Ecto neural progenitor cell (in vitro differentiated cells): ENCODE data around the gene MRPS6.

Experiments
- DNase-seq: peaks from one replicate; pipeline ENCODE4 v3.0.0-alpha.2; 2018; ENCODE audit warnings: low spot score

MRPS6 gene

DNA sequence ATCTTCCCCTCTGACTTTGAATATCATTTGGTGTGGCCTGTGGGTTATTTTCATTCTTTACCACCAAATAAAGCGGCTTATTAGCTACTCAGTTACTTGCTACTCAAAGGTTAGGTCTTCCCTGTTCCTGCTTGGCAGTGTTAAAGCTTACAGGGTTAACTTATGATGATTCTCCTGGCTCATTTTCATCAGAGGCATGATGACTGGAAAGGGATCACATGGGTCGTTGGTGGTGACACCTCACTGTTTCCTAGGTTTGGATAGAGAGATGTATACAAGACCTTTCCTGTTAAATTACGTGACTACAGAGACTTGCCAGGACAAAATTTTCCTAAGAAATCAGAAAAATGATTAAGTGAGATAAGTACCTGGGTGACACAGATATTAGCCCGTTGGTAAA is 27.4 kb downstream of the MRPS6 start:
- DNase-seq, result no peak

DNA sequence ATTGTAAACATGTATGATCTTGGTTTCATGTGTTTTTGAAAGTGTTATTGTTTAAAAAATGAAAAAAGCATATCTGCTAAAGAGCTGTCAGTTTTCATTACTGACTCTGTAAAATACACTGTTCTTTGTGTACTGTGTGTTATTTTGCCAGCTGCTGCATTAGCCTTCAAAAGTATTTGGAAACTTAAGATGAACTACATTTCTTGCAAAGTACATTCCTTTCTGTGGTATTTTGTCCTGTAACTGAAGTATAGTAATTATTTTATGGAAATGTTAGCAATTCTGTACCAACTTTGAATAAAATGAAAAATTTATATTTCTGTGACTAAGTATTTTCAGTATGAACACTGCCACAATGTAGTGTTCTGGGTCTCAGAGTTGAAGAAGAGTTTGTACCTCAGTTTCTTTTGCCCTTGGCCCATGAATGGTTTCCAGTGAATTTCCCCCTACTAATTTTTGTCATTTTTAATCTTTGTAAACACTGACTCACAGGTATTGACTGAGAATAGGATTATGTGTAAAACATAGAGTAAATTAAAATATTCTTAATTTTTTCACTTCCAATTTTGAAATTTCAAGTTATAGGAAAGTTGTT is 32.7 kb downstream of the MRPS6 start:
- DNase-seq, result no peak

DNA sequence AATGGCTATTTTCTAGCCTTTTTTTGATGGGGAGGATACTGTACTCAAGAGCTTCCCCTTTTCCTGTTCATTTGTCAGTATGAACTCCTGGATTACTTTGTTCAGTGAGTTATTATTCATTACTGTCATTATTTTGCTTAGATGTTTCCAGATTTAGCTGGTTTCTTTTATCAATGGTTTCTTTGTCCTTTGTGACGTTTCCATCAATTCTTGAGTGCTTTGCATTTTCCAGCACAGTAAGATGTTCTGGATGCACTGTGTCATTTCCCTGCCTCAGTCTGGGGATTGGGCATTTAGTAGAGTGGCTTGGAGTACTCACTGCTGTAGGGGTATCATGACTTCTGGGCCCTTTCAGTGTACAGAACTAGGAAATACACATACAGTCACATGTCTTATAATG is 34.2 kb downstream of the MRPS6 start:
- no peak for DNase-seq

DNA sequence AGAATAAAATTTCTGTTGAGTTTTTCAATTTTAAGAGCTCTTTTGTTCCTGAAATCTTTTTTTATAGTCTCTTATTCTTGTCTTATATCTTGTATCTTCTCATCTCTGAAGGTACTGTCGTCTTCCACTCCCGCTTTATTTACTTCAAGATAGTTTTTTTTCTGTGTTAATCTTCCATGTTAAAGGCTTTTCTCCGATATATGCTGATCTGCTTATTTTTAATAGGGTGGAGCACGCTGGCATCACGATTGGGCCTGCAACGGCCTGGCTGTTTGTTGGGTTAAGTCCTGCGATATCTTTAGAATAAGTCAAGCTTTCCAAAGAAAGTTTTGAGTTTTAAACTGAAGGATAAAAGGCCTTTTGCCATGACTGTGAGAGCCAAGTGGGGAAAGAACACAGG is 35.7 kb downstream of the MRPS6 start:
- no peak for DNase-seq

DNA sequence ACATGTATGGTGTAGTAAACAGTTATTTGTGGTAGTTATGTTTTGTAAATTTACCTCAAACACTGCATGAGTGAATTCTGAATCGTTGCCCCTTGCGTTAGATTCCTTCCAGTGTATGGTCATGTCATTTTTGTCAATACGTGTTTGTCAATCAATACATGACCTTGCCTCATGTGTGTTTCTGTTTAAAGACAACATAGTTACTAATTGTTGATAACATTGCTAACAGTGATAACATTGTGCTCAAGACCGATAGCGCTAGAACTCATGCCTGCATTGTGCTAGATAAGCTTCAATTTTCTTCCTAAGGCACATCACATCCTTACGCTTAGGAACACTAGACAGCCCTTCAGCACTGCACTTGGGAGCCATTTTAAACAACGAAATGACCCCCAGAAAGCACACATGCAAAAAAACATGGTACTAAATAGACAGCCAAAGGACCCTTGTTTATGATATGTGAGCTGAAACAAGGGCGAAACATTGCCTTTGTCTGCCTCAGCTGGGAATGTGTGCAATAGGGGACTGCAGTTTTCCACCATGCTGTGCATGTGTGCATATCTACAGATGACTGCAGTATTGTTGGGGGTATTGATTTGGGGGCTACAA is 37.3 kb downstream of the MRPS6 start:
- no peak for DNase-seq

DNA sequence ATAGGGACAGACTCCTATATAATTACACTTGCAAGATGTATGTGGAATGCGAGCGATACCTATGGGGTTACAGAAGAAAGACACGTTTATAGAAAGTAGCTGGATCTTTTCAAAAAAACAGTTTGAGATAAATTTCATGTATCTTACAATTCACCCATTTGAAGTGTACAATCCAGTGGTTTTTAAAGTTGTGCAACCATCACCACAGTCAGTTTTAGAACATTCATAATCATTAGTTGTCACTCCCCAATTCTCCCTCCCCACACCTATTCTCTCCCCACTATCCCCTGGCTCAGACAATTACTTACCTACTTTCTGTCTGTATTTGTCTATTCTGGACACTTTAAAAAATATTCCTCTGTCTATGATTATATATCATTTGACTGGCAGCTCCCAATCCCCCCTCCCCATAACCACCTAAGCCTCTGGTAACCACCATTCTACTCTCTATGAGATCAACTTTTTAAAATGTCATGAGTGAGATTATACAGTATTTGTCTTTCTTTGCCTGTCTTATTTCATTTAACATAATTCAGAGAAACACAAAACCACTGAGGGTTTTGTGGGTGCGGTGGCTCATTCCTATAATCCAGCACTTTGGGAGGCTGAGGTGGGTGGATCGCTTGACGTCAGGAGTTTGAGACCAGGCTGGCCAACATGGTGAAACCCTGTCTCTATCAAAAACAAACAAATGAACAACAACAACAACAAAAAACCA is 39.1 kb downstream of the MRPS6 start:
- DNase-seq, result no peak

DNA sequence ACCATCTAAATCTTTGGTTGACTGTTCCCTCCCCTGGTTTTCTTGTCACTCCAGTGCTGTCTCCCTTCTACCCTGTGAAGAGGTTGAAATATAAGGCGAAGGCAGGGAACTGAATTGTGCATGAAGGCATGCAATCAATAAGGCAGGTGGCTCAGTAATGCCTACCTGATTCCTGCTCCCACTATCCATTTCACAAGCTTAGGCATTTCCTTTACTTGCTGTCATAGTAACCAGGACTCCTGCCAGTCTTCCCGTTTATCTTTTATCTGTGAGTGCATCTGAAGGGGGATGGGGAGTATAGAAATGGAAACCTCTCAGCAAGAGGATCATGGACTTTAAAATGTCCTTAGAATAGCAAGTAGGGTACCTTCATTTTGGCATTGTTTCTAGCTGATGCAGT is 40.5 kb downstream of the MRPS6 start:
- no peak for DNase-seq

DNA sequence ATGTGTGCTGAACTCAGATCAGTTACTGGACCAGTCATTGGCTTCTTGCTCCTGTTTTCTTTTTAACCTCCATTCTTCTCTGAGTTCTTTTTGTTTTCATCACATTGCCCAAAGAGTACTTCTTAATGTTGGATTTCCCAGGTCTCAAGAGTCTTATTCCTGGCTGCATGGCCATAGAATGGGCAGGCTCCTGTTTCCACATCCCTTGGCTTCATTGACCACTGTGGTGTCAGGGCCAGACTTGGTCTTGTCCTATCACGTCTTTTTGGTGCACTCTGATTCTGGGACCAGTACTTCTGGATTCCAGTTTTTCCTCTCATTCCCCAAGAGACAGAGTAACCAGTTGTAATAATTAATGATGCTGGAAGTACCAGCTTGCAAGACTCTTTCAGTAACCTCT is 41.8 kb downstream of the MRPS6 start:
- DNase-seq, result no peak

DNA sequence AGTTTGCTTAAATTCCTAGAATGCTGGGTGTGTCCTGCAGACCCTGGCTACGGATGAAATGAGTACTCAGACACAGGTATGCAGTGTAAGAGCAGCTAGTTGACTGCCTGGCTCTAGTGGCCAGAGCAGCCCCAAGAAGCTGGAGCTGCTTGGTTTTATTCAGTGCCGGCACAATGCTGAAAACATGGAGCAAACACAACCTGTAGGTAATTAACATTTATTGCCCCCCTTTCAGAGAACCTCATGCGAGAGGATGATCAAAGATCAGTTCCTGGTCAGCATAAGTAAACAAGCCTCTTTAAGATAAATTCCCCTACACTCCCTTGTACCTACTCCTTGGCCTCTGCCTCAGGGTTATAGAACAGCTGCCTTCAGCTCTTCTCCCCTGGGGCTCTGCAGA is 43.2 kb downstream of the MRPS6 start:
- DNase-seq, result no peak

DNA sequence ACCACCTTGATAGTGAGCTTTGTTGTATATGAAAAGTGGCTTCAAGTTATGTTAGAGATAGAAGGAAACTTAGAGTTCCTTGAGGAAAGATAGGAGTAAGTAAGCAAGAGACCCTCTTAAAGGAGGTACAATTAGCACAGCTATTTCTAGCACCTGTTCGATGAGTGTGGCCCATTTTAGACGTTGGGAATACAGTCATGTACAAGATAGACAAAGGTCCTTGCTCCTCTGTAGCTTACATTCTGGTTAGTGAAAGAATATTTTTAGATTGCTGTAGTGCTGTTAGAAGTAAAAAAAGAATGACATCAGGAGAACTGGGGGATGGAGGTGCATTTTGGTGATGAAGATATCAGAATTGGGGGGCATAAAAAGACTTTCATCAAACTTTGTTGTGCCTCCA is 47.5 kb downstream of the MRPS6 start:
- DNase-seq, result no peak

DNA sequence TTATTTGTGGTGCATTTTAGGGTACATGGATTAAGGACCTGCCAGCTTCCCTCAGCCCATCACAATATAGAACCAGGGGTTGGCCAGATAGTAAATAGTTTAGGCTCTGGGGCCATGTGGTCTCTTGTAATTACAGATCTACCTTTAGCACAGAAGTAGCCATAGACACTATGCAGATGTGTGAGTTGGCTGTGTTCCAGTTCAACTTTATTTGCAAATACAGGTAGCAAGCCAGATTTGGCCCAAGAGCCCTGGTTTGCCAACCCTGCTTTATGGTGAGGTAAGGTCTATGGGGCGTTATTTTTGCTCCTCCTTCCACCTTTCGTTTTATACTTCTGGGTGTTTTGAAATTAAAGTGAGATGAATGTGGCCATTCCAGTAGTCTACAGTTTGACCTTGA is 48.7 kb downstream of the MRPS6 start:
- no peak for DNase-seq

DNA sequence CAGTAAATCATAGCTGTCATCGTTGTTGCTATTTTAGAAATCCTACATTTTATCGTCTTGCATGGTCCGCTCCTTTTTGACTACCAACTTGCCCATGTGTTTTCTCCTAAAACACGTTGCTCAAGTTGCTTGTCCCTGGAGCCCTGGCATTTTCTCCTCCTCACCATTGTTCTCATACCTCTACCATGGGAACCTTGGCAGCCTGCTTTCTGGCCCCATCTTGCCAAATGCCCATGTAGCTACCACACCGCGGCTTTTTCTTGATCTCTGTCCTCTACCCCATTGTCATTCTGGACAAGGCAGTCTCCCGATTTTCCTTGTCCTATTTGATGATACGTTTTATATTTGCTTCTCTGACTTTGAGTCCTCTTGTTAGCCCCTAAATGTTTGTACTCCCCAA is 50.2 kb downstream of the MRPS6 start:
- DNase-seq, result no peak

DNA sequence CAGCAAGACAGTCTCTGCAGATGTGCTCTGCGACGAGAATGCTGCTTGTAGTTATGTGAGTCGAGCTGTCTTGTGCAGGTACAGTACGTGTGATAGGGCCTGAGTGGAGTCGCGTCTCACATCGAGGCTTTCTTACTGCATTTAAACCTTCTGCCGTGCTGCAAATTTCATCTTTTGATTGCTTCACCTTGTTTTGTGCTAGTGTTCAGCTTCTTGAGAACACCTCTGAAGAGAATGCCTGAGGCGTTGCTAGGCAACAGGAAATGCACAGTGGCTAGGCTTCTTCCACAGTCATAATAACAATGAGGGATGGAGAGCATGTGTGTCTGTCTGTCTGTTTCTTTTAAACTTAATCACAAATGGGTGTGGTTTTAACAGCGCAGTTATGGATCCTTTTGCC is 52.9 kb downstream of the MRPS6 start:
- DNase-seq, result no peak

DNA sequence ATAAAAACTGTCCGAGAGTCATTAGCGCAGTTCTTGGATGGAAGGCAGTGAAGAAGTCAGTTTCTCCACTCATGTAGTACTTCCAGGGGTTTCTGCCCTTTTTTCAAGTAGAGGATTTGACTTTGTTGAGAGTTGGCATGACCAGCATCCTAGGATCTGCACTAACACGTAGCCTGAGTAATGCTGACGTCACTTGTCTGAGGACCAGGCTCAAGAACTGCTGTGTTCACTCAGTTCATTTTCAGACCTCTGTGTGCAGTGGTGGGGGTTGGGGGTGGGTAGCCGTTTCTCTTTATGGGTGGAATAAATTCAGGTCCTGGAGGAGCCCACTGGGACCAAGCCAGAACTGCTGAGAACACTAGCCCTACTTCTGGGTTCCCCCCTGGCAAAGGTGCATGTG is 53.3 kb downstream of the MRPS6 start:
- no peak for DNase-seq

DNA sequence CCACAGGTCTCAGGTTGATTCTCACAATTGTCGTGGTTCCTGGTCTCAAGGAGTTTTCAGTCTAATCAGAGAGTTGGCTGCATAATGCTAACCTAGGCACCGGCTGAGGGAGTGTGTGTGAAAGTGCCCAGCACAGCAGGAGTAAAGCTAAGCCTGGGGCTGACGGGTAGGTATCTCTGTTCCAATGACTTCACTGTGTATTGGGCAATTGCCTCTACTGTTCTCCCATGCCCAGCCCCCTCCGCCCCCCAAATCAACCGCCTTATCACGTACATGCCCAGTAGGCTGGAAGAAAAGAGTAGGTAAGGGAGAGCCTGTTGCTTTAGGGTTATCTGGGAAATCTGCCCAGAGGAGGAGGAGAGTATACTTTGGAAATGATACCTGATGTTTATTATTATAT is 54.7 kb downstream of the MRPS6 start:
- DNase-seq, result no peak

DNA sequence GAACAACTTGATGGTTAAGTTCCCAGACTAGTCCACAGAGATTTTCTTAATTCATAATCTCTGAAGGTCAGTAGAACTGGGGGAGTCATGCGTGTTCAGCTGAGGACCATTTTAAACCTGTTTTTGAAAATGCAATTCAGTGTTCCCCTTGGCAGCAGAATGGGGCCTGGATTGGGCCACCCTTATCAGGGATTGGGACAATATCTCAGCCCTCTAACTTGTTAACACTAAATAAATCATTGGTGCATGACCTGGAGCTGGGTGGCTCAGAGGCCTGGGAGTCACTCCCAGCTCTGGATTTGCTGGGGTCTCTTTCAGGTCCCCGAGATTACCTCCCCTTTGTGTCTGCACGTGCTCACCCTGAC is 55.3 kb downstream of the MRPS6 start:
- no peak for DNase-seq

DNA sequence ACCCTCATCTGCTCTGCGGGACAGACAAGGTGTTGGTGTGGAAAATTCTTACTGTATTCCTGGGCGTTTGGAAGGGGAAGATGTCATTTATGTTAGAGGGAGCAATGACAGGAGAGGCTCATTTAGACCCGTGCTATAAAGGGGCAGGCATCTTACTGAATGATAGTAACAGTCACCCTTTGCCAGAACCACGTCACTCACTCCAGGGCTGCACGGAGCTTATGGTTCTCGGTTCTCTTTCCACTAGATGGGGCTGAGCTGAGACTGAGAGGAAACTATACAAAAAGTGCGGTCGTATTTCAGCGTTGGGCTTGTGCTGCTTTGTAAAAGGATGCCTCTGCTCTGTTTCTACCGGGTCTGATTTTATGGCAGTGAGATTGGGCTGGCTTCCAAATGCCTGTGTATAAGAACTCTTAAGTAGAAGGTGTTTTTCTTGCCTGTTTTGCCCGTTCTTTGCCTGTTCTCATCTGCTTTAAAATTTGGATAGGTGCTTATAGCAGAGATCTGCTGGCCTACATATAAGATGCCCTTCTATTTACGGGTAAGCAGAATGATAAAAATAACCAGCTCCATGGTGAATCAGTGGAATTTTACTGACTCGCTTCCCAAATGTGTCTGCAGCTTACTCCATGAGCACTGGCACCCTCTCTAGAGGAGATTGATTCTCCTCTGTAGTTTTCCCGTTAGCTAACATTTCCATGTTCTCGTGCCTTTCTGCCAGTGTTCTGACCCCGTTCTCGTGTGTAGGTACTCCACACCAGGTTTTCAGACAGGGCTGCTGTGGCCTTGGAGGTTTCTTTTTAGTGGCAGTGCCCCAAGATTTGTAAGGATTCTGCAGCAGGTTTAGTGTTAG is 55.9 kb downstream of the MRPS6 start:
- peak; percentile 52 for DNase-seq

DNA sequence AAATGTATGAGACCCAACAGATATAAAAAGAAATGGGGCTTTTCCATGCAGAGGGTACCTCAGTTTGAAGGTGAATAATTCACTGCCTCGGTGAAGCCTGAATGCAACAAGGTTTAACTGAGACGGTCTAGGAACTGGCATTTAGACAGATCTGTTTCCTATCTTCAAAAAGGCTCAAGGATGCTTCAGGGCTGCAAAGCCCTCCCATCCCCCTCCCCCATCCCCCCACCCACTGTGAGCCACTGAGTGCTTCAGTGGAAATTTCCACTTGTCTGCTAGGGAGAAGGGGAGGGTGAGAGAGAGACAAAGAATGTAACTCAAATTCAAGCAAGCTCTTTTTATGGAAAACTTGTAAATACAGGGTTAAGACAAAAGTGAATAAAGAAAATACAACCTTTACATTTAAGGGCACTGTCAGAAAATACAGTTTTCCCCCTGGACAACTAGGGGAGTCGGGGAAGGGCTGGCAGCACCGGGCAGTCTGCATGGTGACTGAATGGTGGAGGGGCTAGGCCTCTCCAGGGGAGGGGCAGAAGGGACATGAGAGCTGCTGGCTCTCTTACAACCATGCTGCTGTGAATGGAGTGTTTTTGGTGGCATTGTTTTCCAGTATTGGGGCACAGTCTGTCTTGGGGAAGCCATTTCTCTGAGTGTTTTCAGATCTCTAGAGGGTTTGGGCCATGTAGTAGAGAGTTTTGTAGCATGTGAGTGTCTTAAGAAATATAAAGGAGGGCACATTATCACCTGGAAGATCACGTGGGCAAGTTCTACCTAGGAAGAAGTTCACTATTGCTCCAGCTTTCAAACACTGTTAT is 56.7 kb downstream of the MRPS6 start:
- peak; percentile 61 for DNase-seq

DNA sequence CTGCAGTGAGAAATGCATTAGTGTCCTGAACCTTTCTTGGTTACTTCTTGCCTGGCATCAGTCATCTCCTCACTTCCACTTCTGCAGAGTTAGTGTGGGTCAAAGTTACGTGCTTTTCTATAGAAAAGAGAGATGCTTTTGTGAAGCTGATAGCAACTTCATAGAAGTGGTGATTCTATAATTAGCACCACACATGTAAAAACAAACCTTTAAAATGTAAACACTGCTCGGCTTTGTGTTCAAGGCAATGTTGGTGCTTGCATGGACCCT is 57.3 kb downstream of the MRPS6 start:
- no peak for DNase-seq

DNA sequence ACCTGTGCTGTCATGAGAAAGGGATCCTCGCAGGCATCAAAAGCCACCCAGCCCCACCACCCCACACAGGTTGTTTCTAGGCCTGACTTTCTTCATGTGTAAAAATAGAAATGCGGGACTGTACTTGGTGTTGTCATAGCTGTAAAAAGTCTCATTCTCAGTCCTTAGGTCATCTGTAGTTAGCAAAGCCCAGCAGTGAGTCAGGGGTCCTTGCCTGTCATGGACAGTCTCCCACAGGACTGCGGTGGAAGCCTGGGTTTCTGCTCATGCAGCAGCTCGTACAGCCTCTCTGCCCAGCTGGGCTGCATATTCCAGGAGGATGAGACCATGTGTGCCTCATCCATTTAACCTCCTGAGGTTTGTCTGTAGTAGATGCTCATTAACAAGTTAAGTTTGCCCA is 58.2 kb downstream of the MRPS6 start:
- DNase-seq, result no peak

DNA sequence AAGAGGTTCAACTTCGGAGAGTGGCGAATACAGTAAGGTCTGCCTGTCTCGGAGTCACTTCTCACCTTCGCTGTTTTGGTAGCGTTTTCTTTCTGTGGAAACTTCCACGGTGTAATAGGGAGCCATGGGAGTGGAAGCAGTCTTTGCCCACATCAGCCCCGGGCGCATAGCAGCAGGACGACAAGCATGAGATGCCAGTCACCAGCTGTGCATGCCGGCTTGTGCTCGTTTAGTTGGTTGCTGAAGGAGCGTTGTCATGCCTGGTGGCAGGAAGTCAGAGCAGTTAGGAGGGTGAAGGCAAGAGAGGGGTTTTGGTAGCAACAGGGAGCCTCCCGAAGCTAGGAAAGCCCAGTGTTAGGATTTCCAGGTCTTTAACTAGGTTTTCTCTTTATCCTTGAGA is 58.8 kb downstream of the MRPS6 start:
- no peak for DNase-seq

DNA sequence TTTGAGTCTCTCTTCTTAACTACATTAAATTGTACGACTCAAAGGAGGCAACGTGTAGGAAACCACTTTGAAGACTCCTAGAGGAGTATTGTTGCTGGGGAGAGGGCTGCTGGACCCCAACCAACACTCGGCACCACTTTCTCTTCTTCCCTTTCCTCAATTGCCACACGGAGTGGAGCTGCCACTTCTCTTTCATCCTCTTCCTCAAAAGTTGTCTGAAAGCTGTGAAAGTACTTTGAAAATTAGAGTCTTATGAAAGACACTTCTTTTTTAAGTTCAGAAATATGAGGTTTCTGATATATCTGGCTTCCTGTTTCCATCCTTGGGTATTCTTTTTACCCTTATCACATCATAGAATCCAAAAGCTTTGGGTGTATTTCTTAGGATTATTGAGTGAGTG is 59.5 kb downstream of the MRPS6 start:
- no peak for DNase-seq
